ENCODE data around the gene HOXD10. TPM values are rescaled to one million over a fixed set of nuclear protein-coding genes. Genes with fewer than 3 reads are reported as not detected.
A peak's percentile ranks its signal among the peaks of the same experiment; 100 is the strongest.

HOXD10 gene
- total RNA-seq, 1 donor from 2014 or later, result not detected

DNA sequence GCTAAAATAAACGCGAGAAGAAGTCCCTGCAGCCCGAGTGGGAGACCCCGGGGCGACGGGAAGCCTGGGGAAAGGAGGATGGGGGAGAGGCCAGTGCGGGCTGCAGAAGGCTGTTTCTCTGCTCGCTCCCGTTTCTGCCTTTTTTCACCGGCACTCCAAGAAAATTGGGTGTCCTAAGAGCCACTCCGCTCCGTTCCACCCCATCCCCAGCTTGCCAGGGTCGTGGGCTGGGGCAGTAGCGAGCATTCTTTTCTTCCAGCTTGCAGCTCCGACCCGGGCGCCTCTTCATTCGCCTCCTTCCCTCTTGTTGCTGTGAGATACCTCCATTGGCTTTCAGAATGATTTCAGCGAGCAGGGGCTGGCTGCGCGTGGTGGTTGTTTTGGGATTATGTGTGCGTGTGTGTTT is 41.6 kb downstream of the HOXD10 start:
- Mint-ChIP-seq H3K4me3 (no peak overlapping the region), H3K27ac (no peak overlapping the region), H3K27me3 (ENCODE audit: insufficient read depth, low read depth) (peaks cover 91% of the 10 kb centered on the region), H3K9me3 (peaks cover 2% of the 10 kb centered on the region), H3K36me3 (no peaks in the 10 kb centered on the region), H3K4me1 (peaks cover 9% of the 10 kb centered on the region)
- Histone ChIP-seq H3K79me2 (ENCODE audit: low read depth) (no peaks in the 10 kb centered on the region), H3K9me3 (ENCODE audit: low read depth) (no peaks in the 10 kb centered on the region), H3F3A (ENCODE audit: low read depth) (no peaks in the 10 kb centered on the region), H2AFZ (replicated peaks) (no peak overlapping the region), H4K20me1 (ENCODE audit: low read depth) (peaks cover 98% of the 10 kb centered on the region), H3K27me3 (peaks cover 100% of the 10 kb centered on the region), H3K36me3 (no peaks in the 10 kb centered on the region), H3K9ac (no peak overlapping the region), H3K4me1 (no peaks in the 10 kb centered on the region), H3K4me2 (no peak overlapping the region), H3K4me3 (no peak overlapping the region), H3K27ac (no peak overlapping the region)
- TF ChIP-seq, protein P1, sequence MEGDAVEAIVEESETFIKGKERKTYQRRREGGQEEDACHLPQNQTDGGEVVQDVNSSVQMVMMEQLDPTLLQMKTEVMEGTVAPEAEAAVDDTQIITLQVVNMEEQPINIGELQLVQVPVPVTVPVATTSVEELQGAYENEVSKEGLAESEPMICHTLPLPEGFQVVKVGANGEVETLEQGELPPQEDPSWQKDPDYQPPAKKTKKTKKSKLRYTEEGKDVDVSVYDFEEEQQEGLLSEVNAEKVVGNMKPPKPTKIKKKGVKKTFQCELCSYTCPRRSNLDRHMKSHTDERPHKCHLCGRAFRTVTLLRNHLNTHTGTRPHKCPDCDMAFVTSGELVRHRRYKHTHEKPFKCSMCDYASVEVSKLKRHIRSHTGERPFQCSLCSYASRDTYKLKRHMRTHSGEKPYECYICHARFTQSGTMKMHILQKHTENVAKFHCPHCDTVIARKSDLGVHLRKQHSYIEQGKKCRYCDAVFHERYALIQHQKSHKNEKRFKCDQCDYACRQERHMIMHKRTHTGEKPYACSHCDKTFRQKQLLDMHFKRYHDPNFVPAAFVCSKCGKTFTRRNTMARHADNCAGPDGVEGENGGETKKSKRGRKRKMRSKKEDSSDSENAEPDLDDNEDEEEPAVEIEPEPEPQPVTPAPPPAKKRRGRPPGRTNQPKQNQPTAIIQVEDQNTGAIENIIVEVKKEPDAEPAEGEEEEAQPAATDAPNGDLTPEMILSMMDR (IDR thresholded peaks at IDR 0.05), result no peak
- no peak for TF ChIP-seq EZH2 (IDR thresholded peaks at IDR 0.05)
- no peak for TF ChIP-seq EZH2phosphoT487 (IDR thresholded peaks at IDR 0.05)
- DNase-seq (ENCODE audit: low spot score), result no peak

DNA sequence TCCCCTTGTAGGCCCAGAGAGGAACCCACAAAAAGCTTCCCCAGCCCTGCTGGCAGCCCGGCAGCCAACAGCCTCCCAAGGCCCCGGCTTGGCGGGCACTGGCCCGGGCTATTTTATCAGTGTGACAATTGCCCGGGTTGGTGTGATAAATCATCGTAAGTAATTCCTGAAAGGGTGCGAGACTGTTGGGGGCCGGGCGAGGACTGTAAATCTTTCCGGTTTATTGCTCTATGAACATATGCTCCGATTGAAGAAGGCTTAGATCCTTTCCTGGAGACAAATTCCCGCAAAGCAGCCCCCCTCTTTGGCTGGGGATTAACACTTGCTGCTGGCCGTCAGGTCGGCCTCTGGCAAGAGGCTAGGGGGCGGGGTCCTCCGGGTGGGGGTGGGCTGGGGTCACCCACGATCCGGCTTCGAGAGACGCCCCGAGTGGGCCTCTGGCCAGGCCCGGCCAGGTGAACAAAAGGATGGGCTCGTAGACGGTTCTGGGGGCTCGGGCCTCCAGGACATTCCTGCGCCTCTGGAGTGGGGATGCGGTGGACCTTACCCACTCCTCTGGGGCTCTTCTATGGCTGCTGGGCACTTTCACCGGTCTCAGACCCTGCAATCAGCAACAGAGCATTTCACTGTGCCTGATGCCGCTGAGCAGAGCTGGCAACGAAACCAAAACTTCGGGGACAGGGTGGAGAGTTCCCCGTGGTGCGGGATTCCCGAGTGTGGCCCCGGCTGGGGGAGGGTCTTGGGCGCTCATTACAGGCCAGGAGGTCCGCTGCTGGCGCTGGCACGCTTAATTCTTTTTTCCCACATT is 42.5 kb downstream of the HOXD10 start:
- H3K4me3 ChIP-seq, result no peak overlapping the region
- H3K27ac ChIP-seq, result no peak overlapping the region
- Mint-ChIP-seq H3K27me3 (ENCODE audit: insufficient read depth, low read depth) (peaks cover 91% of the 10 kb centered on the region), H3K4me3 (no peak overlapping the region), H3K9me3 (peaks cover 9% of the 10 kb centered on the region), H3K27ac (no peak overlapping the region), H3K36me3 (no peaks in the 10 kb centered on the region), H3K4me1 (peaks cover 9% of the 10 kb centered on the region)
- H3K27me3 ChIP-seq, result peaks cover 100% of the 10 kb centered on the region
- H2AFZ ChIP-seq (replicated peaks), result no peak overlapping the region
- no peaks in the 10 kb centered on the region for H3K79me2 ChIP-seq (ENCODE audit: low read depth)
- no peaks in the 10 kb centered on the region for H3K36me3 ChIP-seq
- H4K20me1 ChIP-seq (ENCODE audit: low read depth), result peaks cover 98% of the 10 kb centered on the region
- no peak overlapping the region for H3K9ac ChIP-seq
- peak; percentile 40 for DNase-seq (ENCODE audit: low spot score)
- H3K9me3 ChIP-seq (ENCODE audit: low read depth), result no peaks in the 10 kb centered on the region
- no peaks in the 10 kb centered on the region for H3K4me1 ChIP-seq
- no peak overlapping the region for H3K4me2 ChIP-seq
- no peaks in the 10 kb centered on the region for H3F3A ChIP-seq (ENCODE audit: low read depth)
- TF ChIP-seq, protein P1 (IDR thresholded peaks at IDR 0.05), result no peak
- TF ChIP-seq EZH2phosphoT487 (IDR thresholded peaks at IDR 0.05) (no peak), EZH2 (IDR thresholded peaks at IDR 0.05) (no peak)

DNA sequence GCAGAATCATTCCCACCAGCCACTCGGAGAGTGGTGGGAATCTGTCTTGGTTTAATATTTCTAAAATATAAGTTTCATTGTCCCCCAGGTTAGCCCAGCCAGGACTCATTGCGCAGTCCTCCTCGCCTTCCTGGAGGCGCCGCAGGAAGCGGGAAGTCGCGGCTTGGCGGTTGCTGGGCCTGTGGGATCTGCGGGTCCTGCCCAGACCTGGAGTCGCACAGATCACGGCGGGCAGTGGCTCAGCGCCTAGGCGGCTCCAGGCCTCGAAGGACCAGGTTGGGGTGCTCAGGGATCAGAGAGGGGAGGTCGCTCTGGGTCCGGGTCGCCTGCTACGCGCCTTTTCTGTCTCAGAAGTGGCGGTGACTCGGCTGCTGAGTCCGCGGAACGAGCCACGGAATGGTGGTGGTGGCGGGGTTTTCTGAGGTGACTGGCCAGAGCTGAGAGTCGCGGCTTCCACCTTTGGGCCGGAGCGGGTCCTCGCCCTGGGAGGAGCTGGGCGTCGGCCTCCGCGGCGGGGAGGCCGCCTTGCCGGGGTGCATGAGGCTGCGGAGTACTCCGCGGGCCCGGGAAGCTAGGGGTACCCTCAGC is 43.2 kb downstream of the HOXD10 start:
- no peaks in the 10 kb centered on the region for H3K36me3 ChIP-seq
- H3K4me1 ChIP-seq, result no peaks in the 10 kb centered on the region
- no peak overlapping the region for H3K27ac Mint-ChIP-seq
- H3K9ac ChIP-seq, result no peak overlapping the region
- no peaks in the 10 kb centered on the region for H3K79me2 ChIP-seq (ENCODE audit: low read depth)
- no peaks in the 10 kb centered on the region for H3K9me3 ChIP-seq (ENCODE audit: low read depth)
- peaks cover 98% of the 10 kb centered on the region for H4K20me1 ChIP-seq (ENCODE audit: low read depth)
- H3K27me3 Mint-ChIP-seq (ENCODE audit: insufficient read depth, low read depth), result peaks cover 91% of the 10 kb centered on the region
- H3K4me1 Mint-ChIP-seq, result peaks cover 9% of the 10 kb centered on the region
- no peak overlapping the region for H3K27ac ChIP-seq
- no peaks in the 10 kb centered on the region for H3F3A ChIP-seq (ENCODE audit: low read depth)
- H3K36me3 Mint-ChIP-seq, result no peaks in the 10 kb centered on the region
- DNase-seq (ENCODE audit: low spot score), result peak; percentile 35
- no peak overlapping the region for H3K4me3 Mint-ChIP-seq
- TF ChIP-seq EZH2 (IDR thresholded peaks at IDR 0.05) (peak; percentile 95), EZH2phosphoT487 (IDR thresholded peaks at IDR 0.05) (peak; percentile 92)
- TF ChIP-seq, protein P1 (IDR thresholded peaks at IDR 0.05), result no peak
- no peak overlapping the region for H3K4me3 ChIP-seq
- no peak overlapping the region for H3K4me2 ChIP-seq
- H3K27me3 ChIP-seq, result peaks cover 100% of the 10 kb centered on the region
- H3K9me3 Mint-ChIP-seq, result peaks cover 11% of the 10 kb centered on the region
- no peak overlapping the region for H2AFZ ChIP-seq (replicated peaks)
